RWPE2 (cell line): ENCODE results near the gene HOXC10.

ENCODE experiments used
- ATAC-seq: fragments of 200-7000 bp; cut with Tn5 transposase; 3 replicates; pipeline ENCODE4 v1.9.1; 2021; ENCODE audit warnings: low read depth
- DNase-seq: peaks from one replicate; pipeline ENCODE4 v3.0.0-alpha.2; 2020; ENCODE audit warnings: low spot score
- H3K27ac ChIP-seq: fragments of 450-650 bp; 2 replicates; pipeline ENCODE4 v1.5.1; 2017; ENCODE audit warnings: mild to moderate bottlenecking; ENCODE audit not compliant: poor library complexity, severe bottlenecking
- H3K27me3 ChIP-seq: fragments of 250-450 bp; sonication (Bioruptor Pico); 2 replicates; pipeline ENCODE4 v1.5.1; 2021; ENCODE audit warnings: mild to moderate bottlenecking, moderate library complexity; ENCODE audit not compliant: insufficient read depth, poor library complexity, severe bottlenecking
- H3K36me3 ChIP-seq: fragments of 250-450 bp; sonication (Bioruptor Pico); 2 replicates; pipeline ENCODE4 v1.5.1; 2020; ENCODE audit warnings: low read depth, mild to moderate bottlenecking, moderate library complexity
- H3K4me1 ChIP-seq: fragments of 250-450 bp; sonication (Bioruptor Pico); 2 replicates; pipeline ENCODE4 v1.5.1; 2021; ENCODE audit warnings: mild to moderate bottlenecking, moderate library complexity; ENCODE audit not compliant: insufficient read depth, poor library complexity, severe bottlenecking
- H3K4me3 ChIP-seq: fragments of 250-450 bp; sonication (Bioruptor Pico); 2 replicates; pipeline ENCODE4 v1.5.1; 2021; ENCODE audit warnings: mild to moderate bottlenecking, moderate library complexity; ENCODE audit not compliant: severe bottlenecking
- H3K9me3 ChIP-seq: fragments of 250-450 bp; sonication (Bioruptor Pico); 2 replicates; pipeline ENCODE4 v1.5.1; 2021; ENCODE audit warnings: mild to moderate bottlenecking, moderate library complexity; ENCODE audit not compliant: severe bottlenecking
- TF ChIP-seq, protein P1 (sequence below): fragments of 450-650 bp; IDR thresholded peaks from one replicate; pipeline ENCODE4 v1.5.1; 2017; ENCODE audit warnings: mild to moderate bottlenecking, moderate library complexity; ENCODE audit not compliant: poor library complexity, severe bottlenecking

Gene HOXC10

DNA sequence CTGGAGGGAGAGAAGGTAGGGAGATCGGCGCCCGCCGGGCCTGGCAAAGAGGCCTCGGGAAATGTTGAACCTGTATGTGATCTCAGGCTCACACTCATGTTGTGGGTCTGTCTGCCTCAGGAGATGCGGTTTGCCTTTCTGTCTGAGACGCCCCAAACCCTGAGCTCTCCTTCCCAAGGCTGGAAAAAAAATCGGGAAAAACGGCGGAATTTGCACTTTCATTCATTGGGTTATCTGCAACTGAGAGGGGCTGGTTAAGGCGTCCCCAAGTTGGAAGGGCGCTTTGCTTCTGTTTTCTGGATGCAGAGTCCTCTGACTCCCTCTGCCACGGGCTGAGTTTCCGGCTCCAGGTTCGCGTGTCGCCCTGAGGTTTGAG lies 10.0 kb downstream of the HOXC10 start:
- no peak for ATAC-seq
- Histone ChIP-seq H3K4me3 (peak overlapping the region; percentile 29), H3K36me3 (no peaks in the 10 kb centered on the region), H3K27me3 (peaks cover 98% of the 10 kb centered on the region), H3K27ac (peak overlapping the region; percentile 34), H3K9me3 (no peaks in the 10 kb centered on the region), H3K4me1 (no peaks in the 10 kb centered on the region)
- TF ChIP-seq, protein P1, sequence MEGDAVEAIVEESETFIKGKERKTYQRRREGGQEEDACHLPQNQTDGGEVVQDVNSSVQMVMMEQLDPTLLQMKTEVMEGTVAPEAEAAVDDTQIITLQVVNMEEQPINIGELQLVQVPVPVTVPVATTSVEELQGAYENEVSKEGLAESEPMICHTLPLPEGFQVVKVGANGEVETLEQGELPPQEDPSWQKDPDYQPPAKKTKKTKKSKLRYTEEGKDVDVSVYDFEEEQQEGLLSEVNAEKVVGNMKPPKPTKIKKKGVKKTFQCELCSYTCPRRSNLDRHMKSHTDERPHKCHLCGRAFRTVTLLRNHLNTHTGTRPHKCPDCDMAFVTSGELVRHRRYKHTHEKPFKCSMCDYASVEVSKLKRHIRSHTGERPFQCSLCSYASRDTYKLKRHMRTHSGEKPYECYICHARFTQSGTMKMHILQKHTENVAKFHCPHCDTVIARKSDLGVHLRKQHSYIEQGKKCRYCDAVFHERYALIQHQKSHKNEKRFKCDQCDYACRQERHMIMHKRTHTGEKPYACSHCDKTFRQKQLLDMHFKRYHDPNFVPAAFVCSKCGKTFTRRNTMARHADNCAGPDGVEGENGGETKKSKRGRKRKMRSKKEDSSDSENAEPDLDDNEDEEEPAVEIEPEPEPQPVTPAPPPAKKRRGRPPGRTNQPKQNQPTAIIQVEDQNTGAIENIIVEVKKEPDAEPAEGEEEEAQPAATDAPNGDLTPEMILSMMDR = no peak
- no peak for DNase-seq

GRCh38 chr12:53995378-53996239 lies 10.7 kb downstream of the HOXC10 start:
- Histone ChIP-seq H3K9me3 (no peaks in the 10 kb centered on the region), H3K27ac (peak overlapping the region; percentile 34)

DNA sequence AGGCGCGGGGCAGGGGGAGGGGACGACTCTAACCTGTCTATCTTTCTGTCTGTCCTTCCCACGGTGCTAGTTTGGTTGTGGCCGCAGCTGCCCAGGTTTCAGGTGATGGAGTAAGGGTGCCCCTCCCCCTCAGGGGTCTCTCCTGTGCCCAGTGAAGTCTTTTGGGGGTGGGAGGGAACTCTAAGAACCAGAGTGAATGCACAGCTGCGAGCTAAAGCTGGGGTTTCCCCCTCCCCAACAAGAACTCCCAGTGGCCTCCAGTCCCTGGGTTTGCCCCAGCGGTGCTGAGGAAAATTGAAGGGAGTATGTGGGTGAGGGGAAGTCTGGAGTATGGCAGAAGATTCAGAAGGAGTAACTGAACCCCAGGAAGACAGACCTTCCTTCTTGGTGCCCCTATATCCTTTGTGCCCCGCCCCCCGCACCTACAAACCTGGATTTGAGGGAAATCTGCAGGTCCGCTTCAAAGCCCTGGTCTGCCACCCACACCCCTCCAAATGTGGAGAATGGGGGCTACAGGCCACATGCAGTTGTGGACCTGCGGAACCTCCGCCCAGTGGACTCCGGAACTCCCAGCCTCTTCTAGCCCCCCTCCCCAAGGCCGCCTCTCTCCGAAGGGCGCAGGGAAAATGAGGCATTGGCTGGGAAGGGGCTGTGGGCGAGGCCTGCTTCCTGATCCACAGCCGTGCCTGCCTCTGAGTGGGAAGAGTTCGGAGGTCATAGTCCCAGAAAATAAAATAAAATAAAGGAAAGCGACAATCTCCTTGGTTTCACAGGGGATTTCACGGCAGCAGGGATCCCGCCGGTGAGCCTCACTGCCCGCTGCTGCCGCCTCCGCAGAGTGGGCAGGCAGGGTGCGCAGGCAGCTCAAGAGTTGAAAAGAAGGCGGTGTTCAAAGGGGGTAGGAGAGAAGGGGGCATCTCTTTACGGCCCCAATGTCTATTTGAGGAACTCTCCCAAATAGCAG lies 11.6 kb downstream of the HOXC10 start:
- ATAC-seq (no peak), DNase-seq (no peak)
- Histone ChIP-seq H3K27ac (peak overlapping the region; percentile 34), H3K4me3 (peak overlapping the region; percentile 29), H3K9me3 (no peaks in the 10 kb centered on the region), H3K27me3 (peaks cover 98% of the 10 kb centered on the region), H3K4me1 (no peaks in the 10 kb centered on the region), H3K36me3 (no peaks in the 10 kb centered on the region)
- TF ChIP-seq, protein P1 = no peak

More at GRCh38 chr12:53995378-53996239, 10.7 kb downstream of the HOXC10 start:
- DNase-seq (no peak), ATAC-seq (peak; percentile 70)
- TF ChIP-seq, protein P1 = no peak
- Histone ChIP-seq H3K36me3 (no peaks in the 10 kb centered on the region), H3K4me1 (no peaks in the 10 kb centered on the region), H3K27me3 (peaks cover 98% of the 10 kb centered on the region), H3K4me3 (peak overlapping the region; percentile 29)

DNA sequence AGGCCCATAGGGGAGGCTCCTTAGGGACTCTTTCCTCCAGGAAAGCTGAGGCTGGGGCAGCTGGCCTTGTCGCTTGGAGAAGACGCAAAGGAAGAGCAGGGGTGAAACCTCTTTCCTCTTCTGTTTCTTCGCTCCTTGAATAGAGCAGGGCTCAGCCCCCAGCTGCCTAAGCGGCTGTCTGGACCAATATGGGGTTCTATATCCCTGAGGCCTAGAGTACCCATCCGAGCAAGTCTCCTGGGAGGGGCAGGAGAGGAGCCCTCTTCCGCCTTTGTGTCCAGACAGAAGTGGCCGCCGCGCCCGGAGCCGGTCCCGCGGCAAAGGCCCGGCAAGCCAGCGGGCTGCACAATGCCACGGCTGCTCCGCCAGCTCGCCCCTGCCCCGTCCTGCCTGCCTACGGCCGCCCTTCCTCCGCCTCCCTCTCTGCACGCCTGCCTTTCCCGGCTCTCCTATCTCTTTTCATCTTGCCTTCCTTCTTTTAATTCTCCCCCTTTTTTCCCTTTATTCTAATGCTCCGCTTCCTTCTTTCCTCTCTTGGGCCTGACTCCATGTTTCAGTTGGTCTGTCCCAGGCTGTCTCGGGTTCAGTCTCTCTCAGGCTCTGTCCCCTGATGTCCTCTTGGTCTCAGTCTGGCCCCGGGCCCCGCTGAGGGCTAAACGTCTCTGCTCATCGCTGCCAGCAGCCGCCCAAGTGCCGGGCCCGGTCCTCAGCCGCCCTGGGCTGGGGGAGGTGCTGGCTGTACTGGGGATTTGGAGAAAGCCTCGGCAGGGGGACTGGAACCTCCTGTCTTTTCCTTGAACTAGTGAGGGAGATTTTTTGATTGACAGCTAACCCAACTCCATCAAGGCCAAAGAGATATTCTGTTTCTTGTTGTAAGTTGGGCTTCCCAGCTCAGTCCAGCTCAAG lies 12.5 kb downstream of the HOXC10 start:
- ATAC-seq = no peak
- DNase-seq = no peak
- no peaks in the 10 kb centered on the region for H3K9me3 ChIP-seq
- TF ChIP-seq, protein P1 = no peak
- H3K27me3 ChIP-seq = peaks cover 98% of the 10 kb centered on the region
- no peaks in the 10 kb centered on the region for H3K4me1 ChIP-seq
- no peak overlapping the region for H3K4me3 ChIP-seq
- H3K36me3 ChIP-seq = no peaks in the 10 kb centered on the region
- H3K27ac ChIP-seq = no peak overlapping the region
